GM19468 (cell line): ENCODE measurements around the gene MED13L.

Experiments used
- ATAC-seq: cut with Tn5 transposase; IDR thresholded peaks from one replicate; pipeline ENCODE4 v1.9.1; 2021; ENCODE audit warnings: mild to moderate bottlenecking, moderate library complexity, moderate number of reproducible peaks; ENCODE audit not compliant: unreplicated experiment; ENCODE audit errors: extremely low read depth

The MED13L gene

DNA sequence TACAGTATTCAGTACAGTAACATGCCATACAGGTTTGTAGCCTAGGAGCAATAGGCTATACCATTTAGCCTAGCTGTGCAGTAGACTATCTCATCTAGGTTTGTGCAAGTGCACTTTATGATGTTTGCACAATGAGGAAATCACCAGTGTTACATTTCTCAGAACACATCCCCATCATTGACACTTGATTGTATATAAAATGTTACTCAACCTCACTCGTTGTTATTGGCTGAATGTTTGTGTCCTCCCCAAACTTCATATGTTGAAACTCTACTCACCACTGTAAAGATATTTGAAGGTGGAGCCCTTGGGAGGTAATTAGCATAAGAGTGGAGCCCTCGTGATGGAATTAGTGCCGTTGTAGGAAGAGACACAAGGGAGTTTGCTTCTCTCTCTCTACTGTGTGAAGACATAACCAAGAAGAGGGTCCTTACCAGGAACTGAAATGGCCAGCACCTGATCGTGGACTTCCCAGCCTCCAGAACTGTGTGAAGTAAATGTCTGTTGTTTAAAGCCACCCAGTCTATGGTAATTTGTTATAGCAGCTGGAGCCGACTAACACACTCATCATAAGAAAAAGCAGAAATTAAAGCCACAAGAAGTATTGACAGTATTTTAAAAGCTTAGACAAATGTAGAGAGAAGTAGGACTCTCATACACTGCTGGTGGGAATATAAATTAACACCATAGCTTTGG lies 3.2 kb upstream of the MED13L start:
- ATAC-seq = no peak

DNA sequence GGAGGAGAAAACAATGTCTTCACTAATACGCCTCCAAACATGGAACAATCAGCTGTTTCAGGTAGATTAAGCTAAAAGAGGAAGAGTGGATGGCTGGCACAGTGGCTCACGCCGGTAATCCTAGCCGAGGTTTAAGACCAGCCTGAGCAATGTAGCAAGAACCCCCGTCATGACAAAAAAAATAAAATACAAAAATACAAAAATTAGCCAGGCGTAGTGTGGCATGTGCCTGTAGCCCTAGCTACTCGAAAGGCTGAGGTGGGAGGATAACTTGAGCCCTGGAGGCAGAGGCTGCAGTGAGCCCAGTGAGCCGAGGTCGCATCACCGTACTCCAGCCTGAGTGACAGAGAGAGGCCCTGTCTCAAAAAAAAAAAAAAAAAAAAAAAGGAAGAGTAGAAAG lies 1.2 kb upstream of the MED13L start:
- no peak for ATAC-seq

DNA sequence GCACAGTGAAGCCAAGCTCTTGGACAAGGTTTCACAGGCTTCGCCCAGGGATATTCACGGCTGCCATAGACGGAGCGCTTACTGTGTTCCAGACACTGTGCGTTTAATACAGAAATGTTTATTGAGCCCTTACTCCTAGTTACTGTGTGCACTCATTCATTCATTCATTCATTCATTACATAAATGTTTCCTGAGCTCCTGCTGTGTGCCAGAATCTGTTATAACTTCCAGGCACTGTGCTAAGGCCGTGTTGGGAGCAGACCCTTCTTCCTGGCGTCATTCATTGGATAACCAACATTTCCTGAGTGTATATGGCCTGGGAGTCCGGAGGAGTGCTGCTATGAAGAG lies 760 bp upstream of the MED13L start:
- ATAC-seq = no peak

DNA sequence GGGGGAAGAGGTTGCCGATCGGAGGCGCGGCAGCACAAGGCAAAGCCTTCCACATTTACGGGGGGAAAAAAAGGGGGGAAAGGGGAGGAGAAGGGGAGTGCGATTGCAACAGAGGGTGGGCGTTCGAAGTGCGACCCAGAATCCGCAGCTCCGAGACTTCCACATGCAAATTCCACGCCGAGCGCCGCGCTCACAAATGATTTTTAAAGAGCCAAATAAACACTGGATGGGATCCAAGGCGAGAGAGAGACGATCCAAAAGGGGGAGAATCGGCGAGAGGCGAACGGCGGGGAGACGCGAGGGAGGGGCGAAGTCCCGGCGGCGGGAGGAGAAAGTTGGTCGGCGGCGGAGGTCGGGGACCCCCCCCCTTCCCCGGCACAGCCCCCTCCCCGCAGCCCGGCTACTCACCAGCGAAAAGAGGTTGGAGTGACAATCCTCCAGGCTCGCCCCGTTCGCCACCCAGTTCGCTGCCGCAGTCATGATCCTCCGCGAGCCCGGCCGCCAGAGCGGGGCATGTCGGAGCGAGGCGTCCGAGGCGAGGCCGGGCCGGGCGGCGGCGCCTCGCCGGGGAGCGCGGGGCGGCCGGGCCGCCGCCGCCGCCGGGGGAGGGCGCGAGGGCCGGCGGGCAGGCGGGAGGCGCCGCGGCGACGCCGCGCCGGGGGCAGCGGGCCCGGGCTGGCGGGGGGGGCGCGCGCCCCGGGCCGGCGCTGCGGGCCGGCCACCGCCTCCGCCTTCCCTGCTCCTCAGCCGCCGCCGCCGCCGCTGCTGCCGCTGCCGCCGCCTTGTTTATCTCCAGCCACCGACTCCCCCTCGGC lies 634 bp downstream of the MED13L start:
- no peak for ATAC-seq

DNA sequence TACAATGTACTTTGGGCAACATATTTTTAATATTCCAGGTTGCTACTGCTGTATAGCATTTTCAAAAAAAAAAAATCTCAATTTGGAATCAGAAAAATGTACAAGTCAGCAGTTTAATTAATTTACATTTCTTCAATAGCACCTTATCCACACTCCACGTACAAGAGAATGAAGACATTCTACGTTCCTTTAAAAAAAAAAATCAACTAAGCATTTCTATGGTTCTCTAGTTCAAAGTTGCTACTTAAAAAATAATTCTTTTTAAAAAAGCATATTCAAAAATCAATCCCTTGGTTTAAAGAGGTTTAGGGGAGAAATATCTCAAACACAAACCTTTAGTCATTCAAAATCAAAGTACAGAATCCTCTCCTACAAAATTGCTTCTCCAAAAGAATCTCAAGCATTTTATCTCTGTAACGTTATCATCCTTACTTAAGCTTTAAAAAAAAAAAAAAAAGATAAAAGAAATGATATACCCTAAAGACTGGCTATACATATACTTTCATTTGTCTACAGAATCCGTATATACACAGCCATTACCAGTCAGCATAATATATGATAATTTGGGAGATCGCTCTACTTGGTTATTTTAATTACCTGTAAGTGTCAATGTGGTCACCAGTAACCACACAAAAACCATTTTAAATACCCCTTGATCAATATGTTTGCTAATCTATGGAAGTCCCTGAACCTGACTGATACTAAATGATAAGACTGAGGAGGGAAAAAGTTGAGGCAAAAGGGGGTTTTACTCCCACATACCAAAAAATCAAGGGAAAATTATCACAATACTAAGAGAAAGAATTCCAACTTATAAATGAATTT lies 2.7 kb downstream of the MED13L start:
- ATAC-seq = no peak

DNA sequence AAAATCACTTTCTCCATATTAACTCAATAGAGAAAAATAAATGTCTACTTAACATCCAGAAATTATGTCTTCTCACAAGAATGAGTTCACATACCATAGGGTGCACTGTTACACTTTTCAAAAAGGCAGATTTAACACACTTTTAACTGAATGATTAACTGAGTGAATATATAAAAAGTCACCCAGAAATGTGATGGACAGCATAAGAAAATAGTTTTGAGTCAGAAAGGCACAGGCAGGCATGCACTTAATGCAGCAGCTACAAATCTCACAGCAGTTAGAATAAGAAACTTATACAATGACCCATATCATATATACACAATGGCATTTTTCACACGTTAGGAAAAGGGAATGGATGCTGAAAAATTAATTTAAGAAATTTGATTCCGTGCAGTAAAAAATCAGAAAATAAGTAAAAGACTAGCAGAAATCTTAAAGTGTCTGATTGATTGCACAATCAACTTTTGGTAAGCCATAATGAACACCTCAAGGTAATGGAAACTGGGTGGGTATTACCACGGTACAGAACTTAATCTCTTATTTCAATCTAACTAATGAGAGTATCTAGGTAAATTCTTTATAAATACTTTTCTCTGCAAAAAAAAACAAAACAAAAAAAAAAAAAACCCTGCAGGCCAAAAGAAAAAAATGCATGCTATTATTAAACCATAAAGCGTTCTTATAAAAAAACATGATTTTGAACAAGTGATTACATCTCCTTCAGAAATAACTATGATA lies 3.5 kb downstream of the MED13L start:
- ATAC-seq = no peak

DNA sequence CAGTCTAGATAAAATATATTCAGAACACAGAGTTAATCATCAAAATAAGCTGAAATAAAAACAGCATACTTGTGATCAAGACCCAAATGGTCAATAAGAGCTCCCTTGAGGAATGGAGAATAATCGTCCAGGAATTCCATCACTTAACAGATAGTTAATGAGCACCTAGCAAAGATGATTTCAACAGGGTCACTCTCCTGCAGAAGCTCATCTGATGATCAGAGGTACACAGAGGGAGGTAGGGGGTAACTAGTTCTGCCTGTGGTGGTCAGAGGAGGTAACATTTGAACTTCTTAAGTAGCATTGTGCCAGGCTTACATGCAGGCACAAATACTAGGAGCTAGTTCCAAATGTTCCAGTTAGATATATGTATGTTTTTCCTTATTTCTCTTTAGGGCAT lies 9.5 kb downstream of the MED13L start:
- ATAC-seq = no peak

DNA sequence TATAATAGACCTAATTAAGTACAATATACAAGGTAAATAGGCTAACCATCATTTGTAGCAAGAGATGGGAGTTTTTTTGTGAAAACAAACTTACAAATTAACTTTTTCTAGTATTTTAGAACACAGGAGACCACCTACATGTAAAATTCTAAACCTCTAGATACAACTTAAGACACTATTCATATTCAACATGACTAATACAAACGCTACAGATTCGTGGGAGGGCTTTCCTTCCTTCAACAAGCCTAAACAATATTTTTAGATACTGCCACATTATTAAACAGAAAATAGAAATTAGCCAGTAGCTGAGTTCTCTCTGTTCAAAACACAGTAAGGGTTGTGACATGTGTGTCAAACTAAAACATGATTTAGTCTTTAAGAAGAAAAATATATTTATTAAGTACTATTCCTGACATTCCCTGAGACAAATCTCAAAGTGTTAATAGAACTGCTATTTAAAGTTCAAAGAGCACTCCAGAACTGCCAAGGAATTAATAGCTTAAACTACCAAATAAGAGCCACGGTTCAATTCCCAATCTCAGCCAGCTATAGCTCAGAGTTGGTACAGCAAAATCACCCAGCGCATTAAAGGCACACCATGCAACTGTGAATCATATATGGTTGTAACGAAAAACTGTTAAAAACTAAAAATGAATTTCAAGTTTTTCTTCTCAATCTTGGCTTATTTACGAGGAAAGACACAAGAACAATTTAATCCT lies 10.7 kb downstream of the MED13L start:
- ATAC-seq = no peak

DNA sequence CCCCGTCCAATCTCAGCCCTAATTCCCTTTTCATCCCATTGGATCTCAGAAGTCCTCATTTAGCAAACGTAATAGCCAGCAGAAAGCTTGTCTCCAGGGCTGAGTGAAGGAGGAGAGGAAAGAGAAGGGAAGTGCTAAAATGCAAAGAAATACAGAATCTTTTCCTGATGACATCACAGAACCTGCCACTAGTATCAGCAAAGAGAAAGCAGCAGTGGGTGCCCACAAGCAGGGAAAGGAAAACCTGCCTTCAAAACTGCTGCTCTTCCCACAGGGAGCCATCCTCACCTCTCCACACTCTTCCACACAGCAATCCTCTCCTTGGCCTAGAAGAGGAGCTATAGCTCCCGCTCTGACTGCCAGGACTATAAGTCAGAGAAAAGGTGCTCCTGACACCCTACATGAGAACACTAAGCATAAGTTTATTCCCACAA lies 11.3 kb downstream of the MED13L start:
- ATAC-seq = no peak

DNA sequence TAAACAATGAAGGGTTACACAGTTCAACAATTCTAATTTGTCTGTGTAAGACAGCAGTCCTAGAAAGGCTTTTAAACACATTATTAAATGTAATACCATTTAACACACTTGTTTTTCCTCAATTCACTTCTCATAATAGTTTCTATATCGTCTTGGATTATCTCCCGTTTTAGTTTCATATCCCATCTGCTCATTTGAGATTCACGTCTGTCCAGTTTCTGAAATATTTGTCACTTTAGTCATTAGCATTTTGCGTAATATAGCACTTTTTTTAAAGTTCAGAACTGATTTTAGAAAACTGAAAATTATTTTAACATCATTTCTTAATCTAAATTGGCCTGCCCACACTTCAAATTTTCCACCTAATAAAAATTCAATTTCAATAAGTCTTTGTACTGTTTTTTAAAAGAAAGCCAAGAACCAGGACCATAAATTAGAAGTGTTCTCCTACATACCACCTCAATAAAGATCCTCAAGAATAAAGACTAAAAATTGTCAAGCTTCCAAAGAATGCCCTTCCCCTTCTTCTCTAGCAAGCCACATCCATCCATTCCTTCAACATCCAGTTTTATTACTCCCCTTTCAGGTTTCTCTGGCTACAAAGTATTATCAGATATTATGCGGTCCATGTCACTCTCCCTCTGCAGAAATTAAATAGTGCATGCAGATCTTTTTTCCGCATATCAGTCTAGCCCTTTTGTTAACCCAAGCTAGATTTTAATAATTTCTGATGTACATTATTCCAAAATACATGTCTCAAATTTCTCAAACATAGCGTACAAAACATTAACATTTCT lies 11.9 kb downstream of the MED13L start:
- no peak for ATAC-seq

DNA sequence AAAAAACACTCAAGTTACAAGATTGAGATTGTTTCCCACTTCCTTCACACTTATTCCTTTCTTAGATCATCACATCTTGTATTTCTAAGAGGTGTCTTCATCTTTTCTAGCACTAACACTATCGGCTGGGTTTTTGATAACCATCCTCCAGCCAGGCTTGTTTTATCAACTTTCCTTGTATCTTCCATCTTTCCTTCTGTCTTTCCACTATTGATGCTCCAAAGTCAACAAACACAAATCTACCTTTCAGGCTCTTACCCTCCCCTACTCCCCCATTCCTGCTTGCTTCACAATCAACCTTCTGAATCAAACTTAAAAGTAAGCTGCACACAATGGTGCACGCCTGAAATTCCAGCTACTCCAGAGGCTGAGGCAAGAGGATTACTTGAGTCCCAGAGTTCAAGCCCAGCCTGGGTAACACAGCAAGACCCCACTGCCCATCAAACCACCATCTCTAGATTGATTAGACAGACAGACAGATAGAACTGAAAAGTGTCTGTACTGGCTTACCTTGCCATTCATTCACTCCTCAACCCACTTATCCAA lies 12.9 kb downstream of the MED13L start:
- ATAC-seq = no peak

DNA sequence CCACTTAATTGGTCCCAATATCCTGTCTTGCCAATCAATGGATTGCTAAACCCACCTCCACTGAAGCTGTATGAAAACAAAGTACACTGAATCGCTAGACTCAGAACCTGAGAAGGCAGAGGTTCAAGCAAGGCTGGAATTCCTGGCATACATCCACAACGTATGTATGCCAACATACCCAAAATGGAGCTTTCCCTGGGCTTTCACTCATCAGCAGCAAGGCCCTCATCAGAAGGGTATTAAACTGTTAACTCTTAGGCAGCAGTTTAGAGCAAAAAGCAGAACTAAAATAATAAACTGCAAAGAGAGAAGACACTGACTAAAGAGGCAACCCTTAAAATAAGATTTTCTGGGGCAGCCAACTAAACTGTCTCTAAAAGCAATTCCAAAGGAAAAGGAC lies 13.6 kb downstream of the MED13L start:
- ATAC-seq = no peak

DNA sequence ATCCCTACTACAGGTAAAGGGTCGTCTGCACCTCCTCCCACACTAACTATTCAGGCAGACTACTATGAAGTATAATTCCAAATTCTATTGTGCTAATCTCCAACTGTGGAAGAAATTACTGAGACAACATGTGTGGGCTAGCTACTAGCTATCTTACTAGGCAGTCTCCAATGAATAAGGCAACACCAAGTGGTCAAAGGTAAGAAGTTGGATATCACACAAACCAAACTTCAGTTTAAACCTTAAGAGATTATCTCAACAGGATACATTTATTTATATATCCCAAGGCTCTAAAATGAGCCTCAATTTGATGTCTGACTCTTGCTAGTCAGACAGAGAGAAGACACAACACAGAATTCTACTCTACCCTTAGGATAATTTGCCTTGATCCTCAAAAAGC lies 14.1 kb downstream of the MED13L start:
- ATAC-seq = no peak

DNA sequence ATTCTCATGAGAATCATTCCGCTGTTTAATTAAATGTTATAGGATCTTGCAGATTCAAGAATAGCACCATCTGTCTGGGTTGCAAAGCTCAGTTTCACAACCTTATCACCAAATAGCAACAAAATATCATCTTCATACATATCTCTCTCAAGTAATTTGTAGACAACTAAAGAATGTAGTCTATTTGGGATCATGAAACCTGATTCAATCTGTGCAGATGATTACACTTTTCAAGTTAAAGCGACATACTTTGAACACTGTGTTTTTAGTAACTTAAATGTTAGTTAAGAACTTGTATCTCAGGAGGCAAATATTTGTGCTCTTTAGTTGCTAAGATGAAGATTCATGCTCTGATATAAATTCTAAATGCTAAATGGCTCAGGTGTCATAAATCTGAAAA lies 14.8 kb downstream of the MED13L start:
- ATAC-seq = no peak

DNA sequence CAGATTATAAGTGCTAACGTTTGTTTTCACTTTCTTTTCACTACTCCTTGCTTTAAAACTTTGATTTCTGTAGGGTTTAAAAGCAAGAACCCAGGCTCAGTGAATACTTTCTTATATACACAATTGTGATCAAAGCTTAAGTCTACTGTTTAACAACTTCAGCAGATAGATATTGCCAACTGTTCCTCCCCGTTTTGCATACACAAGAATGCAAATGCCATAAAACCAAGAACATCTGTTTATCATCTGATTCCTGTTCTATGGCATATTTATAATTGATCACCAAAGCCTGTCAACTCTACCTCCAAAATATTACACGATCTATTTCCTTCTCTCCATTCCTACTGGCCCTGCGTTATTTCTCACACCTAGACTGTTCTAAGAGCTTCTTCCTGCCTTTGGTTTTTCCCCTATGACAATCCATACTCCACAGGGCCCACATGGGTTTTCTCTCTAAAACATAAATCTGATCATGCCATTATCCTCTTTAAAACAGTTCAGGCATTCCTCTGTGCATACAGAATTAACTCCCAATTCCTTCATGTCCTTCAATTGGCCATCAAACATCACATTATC lies 15.9 kb downstream of the MED13L start:
- ATAC-seq = no peak

DNA sequence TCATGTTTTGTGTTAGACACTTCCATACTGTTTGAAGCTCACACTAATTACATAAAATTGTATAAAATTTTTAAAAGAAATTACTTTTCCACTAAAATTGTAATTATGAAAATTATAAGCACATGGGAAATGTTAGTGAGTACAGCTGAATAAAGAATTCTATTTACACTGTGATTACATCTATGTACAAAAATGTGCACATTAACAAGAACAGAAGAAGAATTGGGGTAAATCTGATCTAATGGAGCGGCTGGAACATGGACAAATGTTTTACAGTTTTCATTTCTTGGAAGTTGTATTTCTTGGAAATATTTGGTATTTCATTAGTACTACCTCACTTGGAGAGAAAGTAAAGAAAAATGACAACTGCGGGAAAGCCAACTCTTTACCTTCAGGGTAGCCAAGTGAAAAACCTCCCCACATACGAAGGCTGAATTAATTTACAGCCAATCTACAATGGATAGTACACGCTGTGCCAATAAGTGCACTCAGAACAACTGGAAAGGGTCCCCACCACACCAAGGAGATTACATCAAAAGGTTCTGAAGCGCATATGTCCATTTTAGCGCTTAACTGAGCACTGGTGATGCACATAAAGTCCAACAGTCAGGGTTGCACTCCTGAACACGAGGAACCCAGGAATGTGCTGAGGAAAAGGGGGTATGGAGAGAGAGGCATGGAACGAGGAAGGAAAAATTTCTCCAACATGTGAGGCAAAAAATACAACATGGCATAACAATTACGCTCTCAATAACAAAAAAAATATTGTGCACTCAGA lies 17.5 kb downstream of the MED13L start:
- no peak for ATAC-seq

DNA sequence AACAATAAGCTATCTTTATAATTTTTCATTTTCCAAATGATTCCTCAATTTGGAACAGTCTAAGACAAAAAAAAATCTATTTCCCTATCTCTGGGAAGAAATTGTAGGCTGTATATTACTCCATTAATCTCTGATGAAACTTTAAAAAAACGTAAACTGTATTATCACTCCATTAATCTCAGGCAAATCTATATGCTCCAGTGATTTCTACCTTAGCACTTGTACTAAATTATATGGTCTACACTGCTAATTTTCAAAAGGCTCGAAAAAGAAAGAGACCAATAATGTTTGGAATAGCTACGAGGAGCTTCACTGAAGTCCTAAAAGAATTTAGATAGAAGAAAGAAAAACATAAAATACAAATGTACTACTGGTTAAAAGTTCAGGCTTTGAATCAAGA lies 19.7 kb downstream of the MED13L start:
- no peak for ATAC-seq

DNA sequence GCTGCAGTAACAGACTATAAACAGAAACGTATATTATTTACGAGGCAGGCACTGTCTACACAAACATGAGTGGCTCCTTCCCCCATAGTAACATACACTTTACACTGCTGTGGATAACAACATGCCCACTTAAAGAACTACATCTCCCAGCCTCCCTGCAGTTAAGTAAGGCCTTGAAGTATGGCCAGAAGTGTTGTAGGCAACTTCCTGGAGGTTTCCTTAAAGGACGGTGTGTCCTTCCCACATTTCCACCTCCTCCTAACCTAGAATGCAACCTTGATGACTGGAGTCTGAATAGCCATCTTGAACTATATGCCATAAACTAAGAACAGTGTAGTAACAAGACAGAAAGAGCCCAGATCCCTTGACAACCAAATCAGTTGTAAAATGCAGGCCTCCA lies 20.3 kb downstream of the MED13L start:
- no peak for ATAC-seq
